ENCODE data around the gene DACH1.

DNA sequence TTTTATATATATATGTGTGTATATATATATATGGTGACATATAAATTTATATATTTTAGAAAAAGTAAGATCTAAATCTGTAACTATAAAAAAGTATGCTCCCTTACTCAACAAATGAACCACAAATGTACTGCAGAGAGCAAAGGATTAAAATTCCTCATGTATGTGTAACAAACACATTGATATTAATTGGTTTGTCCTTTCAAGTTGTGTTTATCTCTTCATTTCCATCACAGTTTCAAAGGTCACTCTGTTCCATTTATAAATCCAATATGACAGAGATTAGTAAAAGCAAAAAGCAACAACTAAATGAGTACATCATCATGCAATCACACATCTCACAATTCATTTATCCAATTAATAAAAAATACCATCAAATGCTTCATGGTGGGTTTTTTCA, 247.9 kb downstream of the DACH1 start:
- no peak for TF ChIP-seq ISL1 (CRISPR knock-in tag; IDR thresholded peaks at IDR 0.05)
- no peak for TF ChIP-seq ZFP3 (CRISPR knock-in tag; IDR thresholded peaks at IDR 0.05)
- no peak for TF ChIP-seq CSDC2 (CRISPR knock-in tag; IDR thresholded peaks at IDR 0.05)
- TF ChIP-seq, protein P1, sequence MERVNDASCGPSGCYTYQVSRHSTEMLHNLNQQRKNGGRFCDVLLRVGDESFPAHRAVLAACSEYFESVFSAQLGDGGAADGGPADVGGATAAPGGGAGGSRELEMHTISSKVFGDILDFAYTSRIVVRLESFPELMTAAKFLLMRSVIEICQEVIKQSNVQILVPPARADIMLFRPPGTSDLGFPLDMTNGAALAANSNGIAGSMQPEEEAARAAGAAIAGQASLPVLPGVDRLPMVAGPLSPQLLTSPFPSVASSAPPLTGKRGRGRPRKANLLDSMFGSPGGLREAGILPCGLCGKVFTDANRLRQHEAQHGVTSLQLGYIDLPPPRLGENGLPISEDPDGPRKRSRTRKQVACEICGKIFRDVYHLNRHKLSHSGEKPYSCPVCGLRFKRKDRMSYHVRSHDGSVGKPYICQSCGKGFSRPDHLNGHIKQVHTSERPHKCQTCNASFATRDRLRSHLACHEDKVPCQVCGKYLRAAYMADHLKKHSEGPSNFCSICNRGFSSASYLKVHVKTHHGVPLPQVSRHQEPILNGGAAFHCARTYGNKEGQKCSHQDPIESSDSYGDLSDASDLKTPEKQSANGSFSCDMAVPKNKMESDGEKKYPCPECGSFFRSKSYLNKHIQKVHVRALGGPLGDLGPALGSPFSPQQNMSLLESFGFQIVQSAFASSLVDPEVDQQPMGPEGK (CRISPR knock-in tag; IDR thresholded peaks at IDR 0.05; ENCODE audit: borderline replicate concordance), result no peak
- TF ChIP-seq, protein P2, sequence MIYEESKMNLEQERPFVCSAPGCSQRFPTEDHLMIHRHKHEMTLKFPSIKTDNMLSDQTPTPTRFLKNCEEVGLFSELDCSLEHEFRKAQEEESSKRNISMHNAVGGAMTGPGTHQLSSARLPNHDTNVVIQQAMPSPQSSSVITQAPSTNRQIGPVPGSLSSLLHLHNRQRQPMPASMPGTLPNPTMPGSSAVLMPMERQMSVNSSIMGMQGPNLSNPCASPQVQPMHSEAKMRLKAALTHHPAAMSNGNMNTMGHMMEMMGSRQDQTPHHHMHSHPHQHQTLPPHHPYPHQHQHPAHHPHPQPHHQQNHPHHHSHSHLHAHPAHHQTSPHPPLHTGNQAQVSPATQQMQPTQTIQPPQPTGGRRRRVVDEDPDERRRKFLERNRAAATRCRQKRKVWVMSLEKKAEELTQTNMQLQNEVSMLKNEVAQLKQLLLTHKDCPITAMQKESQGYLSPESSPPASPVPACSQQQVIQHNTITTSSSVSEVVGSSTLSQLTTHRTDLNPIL (CRISPR knock-in tag; IDR thresholded peaks at IDR 0.05; ENCODE audit: low read depth), result no peak
- TF ChIP-seq, protein P3, sequence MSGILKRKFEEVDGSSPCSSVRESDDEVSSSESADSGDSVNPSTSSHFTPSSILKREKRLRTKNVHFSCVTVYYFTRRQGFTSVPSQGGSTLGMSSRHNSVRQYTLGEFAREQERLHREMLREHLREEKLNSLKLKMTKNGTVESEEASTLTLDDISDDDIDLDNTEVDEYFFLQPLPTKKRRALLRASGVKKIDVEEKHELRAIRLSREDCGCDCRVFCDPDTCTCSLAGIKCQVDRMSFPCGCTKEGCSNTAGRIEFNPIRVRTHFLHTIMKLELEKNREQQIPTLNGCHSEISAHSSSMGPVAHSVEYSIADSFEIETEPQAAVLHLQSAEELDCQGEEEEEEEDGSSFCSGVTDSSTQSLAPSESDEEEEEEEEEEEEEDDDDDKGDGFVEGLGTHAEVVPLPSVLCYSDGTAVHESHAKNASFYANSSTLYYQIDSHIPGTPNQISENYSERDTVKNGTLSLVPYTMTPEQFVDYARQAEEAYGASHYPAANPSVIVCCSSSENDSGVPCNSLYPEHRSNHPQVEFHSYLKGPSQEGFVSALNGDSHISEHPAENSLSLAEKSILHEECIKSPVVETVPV (CRISPR knock-in tag; IDR thresholded peaks at IDR 0.05), result no peak
- TF ChIP-seq ARNTL (CRISPR knock-in tag; IDR thresholded peaks at IDR 0.05; ENCODE audit: borderline replicate concordance, low read depth), result no peak

All from SK-N-SH treated with all-trans-retinoic acid at 6 μM for 48 hours (cell line).